GM23338 (cell line): ENCODE measurements around the gene TLCD3B. TPM values are rescaled to one million over a fixed set of nuclear protein-coding genes. Genes with fewer than 3 reads are reported as not detected.

ENCODE experiments used
- ATAC-seq: fragments of 200-7000 bp; cut with Tn5 transposase; 3 replicates; pipeline ENCODE4 v1.9.1; 2020
- DNase-seq: peaks from one replicate; pipeline ENCODE4 v3.0.0-alpha.2; 2015; ENCODE audit warnings: low spot score
- H2AFZ ChIP-seq: fragments of 200-600 bp; sonication (generic); 2 replicates; pipeline ENCODE4 v1.8.0; 2016; ENCODE audit warnings: antibody characterized with exemption, mild to moderate bottlenecking, moderate library complexity
- H3F3A ChIP-seq: fragments of 200-600 bp; sonication (generic); replicated peaks from 2 replicates; pipeline ENCODE4 v1.8.0; 2017; ENCODE audit warnings: antibody characterized with exemption, mixed run types, low read depth
- H3K27ac ChIP-seq: fragments of 200-600 bp; sonication (generic); 2 replicates; pipeline ENCODE4 v1.6.1; 2016; ENCODE audit warnings: low read depth
- H3K27me3 ChIP-seq: fragments of 200-600 bp; sonication (generic); 2 replicates; pipeline ENCODE4 v1.8.0; 2016; ENCODE audit warnings: mild to moderate bottlenecking, mixed run types, moderate library complexity; ENCODE audit not compliant: insufficient read depth
- H3K36me3 ChIP-seq: fragments of 200-600 bp; sonication (generic); 2 replicates; pipeline ENCODE4 v1.8.0; 2016; ENCODE audit warnings: mild to moderate bottlenecking; ENCODE audit not compliant: insufficient read depth
- H3K4me1 ChIP-seq: fragments of 200-600 bp; sonication (generic); 2 replicates; pipeline ENCODE4 v1.8.0; 2016; ENCODE audit warnings: mild to moderate bottlenecking, moderate library complexity; ENCODE audit not compliant: insufficient read depth
- H3K4me2 ChIP-seq: fragments of 200-600 bp; sonication (generic); 2 replicates; pipeline ENCODE4 v1.7.1; 2017; ENCODE audit warnings: mixed run types
- H3K4me3 ChIP-seq: fragments of 200-600 bp; sonication (generic); 2 replicates; pipeline ENCODE4 v1.6.1; 2016; ENCODE audit warnings: mixed run types
- H3K79me2 ChIP-seq: fragments of 200-600 bp; sonication (generic); replicated peaks from 2 replicates; pipeline ENCODE4 v1.8.0; 2017; ENCODE audit warnings: mild to moderate bottlenecking; ENCODE audit not compliant: insufficient read depth
- H3K9me2 ChIP-seq: fragments of 200-600 bp; sonication (generic); 2 replicates; pipeline ENCODE4 v1.8.0; 2017; ENCODE audit not compliant: insufficient read depth
- H4K20me1 ChIP-seq: fragments of 200-600 bp; sonication (generic); replicated peaks from 2 replicates; pipeline ENCODE4 v1.8.0; 2017; ENCODE audit warnings: mild to moderate bottlenecking; ENCODE audit not compliant: insufficient read depth
- H3K27ac Mint-ChIP-seq: 2 replicates; pipeline ENCODE4 v1.8.0; 2020; ENCODE audit warnings: inconsistent platforms, mild to moderate bottlenecking, moderate library complexity, mixed read lengths
- H3K27me3 Mint-ChIP-seq: 3 replicates; pipeline ENCODE4 v1.8.0; 2022; ENCODE audit warnings: low read depth, mild to moderate bottlenecking, moderate library complexity, mixed read lengths, inconsistent platforms; ENCODE audit not compliant: insufficient read depth, poor library complexity
- H3K36me3 Mint-ChIP-seq: 3 replicates; pipeline ENCODE4 v1.8.0; 2021; ENCODE audit warnings: low read depth, mild to moderate bottlenecking, inconsistent platforms, moderate library complexity, mixed read lengths
- H3K4me1 Mint-ChIP-seq: 3 replicates; pipeline ENCODE4 v1.8.0; 2020; ENCODE audit warnings: mild to moderate bottlenecking, inconsistent platforms, mixed read lengths
- H3K4me3 Mint-ChIP-seq: 3 replicates; pipeline ENCODE4 v1.8.0; 2021; ENCODE audit warnings: moderate library complexity, mild to moderate bottlenecking, inconsistent platforms, mixed read lengths
- H3K9me3 Mint-ChIP-seq: 3 replicates; pipeline ENCODE4 v1.8.0; 2020; ENCODE audit warnings: moderate library complexity, mild to moderate bottlenecking, inconsistent platforms, mixed read lengths
- CREB1 ChIP-seq: fragments of 250-450 bp; sonication (Bioruptor Pico); IDR thresholded peaks from 2 replicates; pipeline ENCODE4 v1.5.0; 2020; ENCODE audit warnings: low read depth, mild to moderate bottlenecking, moderate library complexity
- NANOG ChIP-seq: IDR thresholded peaks from 2 replicates; pipeline ENCODE4 v1.6.1; 2016; ENCODE audit warnings: antibody characterized with exemption, borderline replicate concordance
- POLR2AphosphoS5 ChIP-seq: IDR thresholded peaks from 2 replicates; pipeline ENCODE4 v1.6.1; 2016; ENCODE audit warnings: antibody characterized with exemption, low read depth
- REST ChIP-seq: IDR thresholded peaks from one replicate; pipeline ENCODE4 v1.6.1; 2018; ENCODE audit warnings: antibody characterized with exemption; ENCODE audit not compliant: unreplicated experiment
- ZNF114 ChIP-seq: fragments of 250-450 bp; sonication (Bioruptor Pico); IDR thresholded peaks from 2 replicates; pipeline ENCODE4 v1.5.0; 2020; ENCODE audit warnings: mild to moderate bottlenecking, moderate library complexity
- ZNF462 ChIP-seq: fragments of 250-450 bp; sonication (Bioruptor Pico); IDR thresholded peaks from 2 replicates; pipeline ENCODE4 v1.5.0; 2020; ENCODE audit warnings: mild to moderate bottlenecking, moderate library complexity
- polyA plus RNA-seq: library from polyadenylated mRNA; unstranded; fragments of >200 nt; fragmentation: Nextera tagmentation; extraction: Ambion mirVana; gene quantifications from 2 replicates; pipeline ENCODE4 v1.2.1, GENCODE V29; 2016
- total RNA-seq: library from RNA; depleted of rRNA; stranded (reverse); fragments of >200 nt; shearing (Covaris generic); gene quantifications from 2 replicates; pipeline ENCODE4 v1.2.3, GENCODE V29; 2014

The TLCD3B gene
- total and polyA plus RNA-seq, 2 experiments from 2014 or later, result 14.2 to 37.4 TPM

GRCh38 chr16:29985271-29985811, 45.7 kb downstream of the TLCD3B start (continued):
- TF ChIP-seq ZNF462 (CRISPR knock-in tag) (no peak), REST (no peak), POLR2AphosphoS5 (no peak)

GRCh38 chr16:29984764-29985147, 46.3 kb downstream of the TLCD3B start:
- H3K9me3 Mint-ChIP-seq, result no peaks in the 10 kb centered on the region; the same call in 1 of the 3 replicates
- DNase-seq, result no peak
- H3K27me3 Mint-ChIP-seq, result peaks cover 5% of the 10 kb centered on the region
- Histone ChIP-seq H3K4me3 (no peak overlapping the region), H3K4me1 (no peaks in the 10 kb centered on the region), H3K9me2 (no peaks in the 10 kb centered on the region), H4K20me1 (no peaks in the 10 kb centered on the region; the same call in 1 of the 2 replicates), H3K36me3 (peaks cover 28% of the 10 kb centered on the region), H2AFZ (no peak overlapping the region), H3K27me3 (no peaks in the 10 kb centered on the region), H3K4me2 (no peak overlapping the region), H3K27ac (no peak overlapping the region), H3F3A (no peaks in the 10 kb centered on the region), H3K79me2 (no peaks in the 10 kb centered on the region)
- ATAC-seq, result no peak
- no peak overlapping the region; the same call in 2 of the 3 replicates for H3K4me3 Mint-ChIP-seq
- H3K27ac Mint-ChIP-seq, result no peak overlapping the region
- H3K36me3 Mint-ChIP-seq, result peaks cover 69% of the 10 kb centered on the region
- H3K4me1 Mint-ChIP-seq, result no peaks in the 10 kb centered on the region; the same call in 2 of the 3 replicates
- TF ChIP-seq CREB1 (CRISPR knock-in tag) (no peak), ZNF114 (CRISPR knock-in tag) (no peak), NANOG (no peak), ZNF462 (CRISPR knock-in tag) (no peak)
